ENCODE data around the gene PDCL3. TPM values are rescaled to one million over a fixed set of nuclear protein-coding genes. Genes with fewer than 3 reads are reported as not detected.
A peak's percentile ranks its signal among the peaks of the same experiment; 100 is the strongest.

Gene PDCL3
- polyA plus RNA-seq, result 29.1 to 42.2 TPM (median 39.7 TPM) in 3 replicates
- 45.0 TPM for polyA plus RNA-seq (2011; ENCODE audit: low read depth)
- 44.5 and 62.0 TPM in 2 replicates for polyA plus RNA-seq (2011; cell fraction: cytosol; rRNA removed)
- polyA plus RNA-seq (2011; cell fraction: nucleus; rRNA removed), result 23.5 and 30.4 TPM in 2 replicates
- polyA plus RNA-seq (2012; ENCODE audit: low replicate concordance), result 26.4 and 38.6 TPM in 2 replicates
- polyA minus RNA-seq, result 6.2 to 20.4 TPM (median 11.5 TPM) in 3 replicates
- polyA minus RNA-seq (2011; cell fraction: cytosol; rRNA and poly(A)+ RNA removed), result 16.3 TPM
- 4.5 and 8.3 TPM in 2 replicates for polyA minus RNA-seq (2011; cell fraction: nucleus; rRNA and poly(A)+ RNA removed)

DNA sequence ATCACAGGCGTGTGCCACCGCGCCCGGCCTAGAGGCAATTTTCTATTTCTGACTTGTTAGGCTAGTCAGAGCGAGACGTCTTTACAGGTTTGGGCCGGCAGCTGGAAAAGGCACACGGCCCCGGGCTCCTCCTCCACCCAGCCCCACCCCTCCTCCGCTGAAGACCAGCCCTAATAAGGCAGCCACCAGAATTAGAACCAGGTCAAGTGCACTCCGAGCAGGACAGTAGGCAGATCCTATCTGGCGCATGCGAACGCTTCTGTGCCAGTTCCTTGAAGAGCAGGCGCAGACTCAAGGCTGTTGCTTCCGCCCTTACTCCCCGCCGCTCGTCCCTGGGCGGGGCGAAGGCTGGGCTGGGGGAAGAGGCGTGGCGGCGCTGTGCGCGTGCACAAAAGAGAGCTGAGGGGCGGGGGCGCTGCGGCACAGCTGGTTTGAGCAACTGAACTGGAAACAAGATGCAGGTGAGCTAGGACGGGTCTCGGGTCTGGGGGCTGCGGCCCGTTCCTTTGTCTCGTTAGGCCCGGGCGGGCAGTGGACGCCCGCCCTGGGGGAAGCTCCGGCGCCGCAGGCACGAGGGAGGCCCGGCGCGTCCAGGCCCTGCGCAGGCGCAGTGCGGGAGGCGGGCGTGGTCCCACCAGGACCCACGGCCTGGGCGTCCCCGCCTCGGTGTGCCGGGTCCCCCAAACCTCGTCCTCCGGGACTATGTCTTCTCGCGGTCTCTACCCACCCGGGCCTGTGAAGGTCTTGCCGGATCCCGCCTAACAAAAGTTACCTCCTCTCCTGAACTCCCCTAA is at the start of gene PDCL3:
Gene PDCL3, plus strand, starts transcription at position 381 of the 794 bp plus-strand sequence. Its CDS starts 75 bp downstream, at position 456.
- peak; percentile 88 for DNase-seq (ENCODE audit: low read depth, low spot score)
- peak within 1 kb of the TSS; percentile 93 for H3K27ac ChIP-seq (ENCODE audit: control insufficient read depth, insufficient read depth, low read length)
- no peaks in the 10 kb centered on the region for H3K27me3 ChIP-seq (ENCODE audit: control insufficient read depth, extremely low read depth, insufficient read depth, low read length)
- peak within 1 kb of the TSS; percentile 60 for H3K4me2 ChIP-seq (ENCODE audit: control insufficient read depth, extremely low read depth, insufficient read depth, low read depth, low read length)
- TF ChIP-seq, protein P1, sequence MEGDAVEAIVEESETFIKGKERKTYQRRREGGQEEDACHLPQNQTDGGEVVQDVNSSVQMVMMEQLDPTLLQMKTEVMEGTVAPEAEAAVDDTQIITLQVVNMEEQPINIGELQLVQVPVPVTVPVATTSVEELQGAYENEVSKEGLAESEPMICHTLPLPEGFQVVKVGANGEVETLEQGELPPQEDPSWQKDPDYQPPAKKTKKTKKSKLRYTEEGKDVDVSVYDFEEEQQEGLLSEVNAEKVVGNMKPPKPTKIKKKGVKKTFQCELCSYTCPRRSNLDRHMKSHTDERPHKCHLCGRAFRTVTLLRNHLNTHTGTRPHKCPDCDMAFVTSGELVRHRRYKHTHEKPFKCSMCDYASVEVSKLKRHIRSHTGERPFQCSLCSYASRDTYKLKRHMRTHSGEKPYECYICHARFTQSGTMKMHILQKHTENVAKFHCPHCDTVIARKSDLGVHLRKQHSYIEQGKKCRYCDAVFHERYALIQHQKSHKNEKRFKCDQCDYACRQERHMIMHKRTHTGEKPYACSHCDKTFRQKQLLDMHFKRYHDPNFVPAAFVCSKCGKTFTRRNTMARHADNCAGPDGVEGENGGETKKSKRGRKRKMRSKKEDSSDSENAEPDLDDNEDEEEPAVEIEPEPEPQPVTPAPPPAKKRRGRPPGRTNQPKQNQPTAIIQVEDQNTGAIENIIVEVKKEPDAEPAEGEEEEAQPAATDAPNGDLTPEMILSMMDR (optimal IDR thresholded peaks at IDR 0.05 in 1 of 3, IDR thresholded peaks at IDR 0.05 in 1 of 3, conservative IDR thresholded peaks at IDR 0.05 in 1 of 3; ENCODE audit: extremely low read depth in 1 of 3, insufficient read depth in 2 of 3, low read length in 3 of 3), result peak in 1 of 3 experiments; percentile 24
- TF ChIP-seq EZH2 (IDR thresholded peaks at IDR 0.05; ENCODE audit: low read length), result no peak
- H3K4me3 ChIP-seq (ENCODE audit: control insufficient read depth in 2 of 3, extremely low read depth in 1 of 3, insufficient read depth in 2 of 3, low read depth in 1 of 3, low read length in 3 of 3), result peak within 1 kb of the TSS; percentile 67 to 89 (median 88)
- H4K20me1 ChIP-seq (ENCODE audit: control insufficient read depth, extremely low read depth, insufficient read depth, low read length), result no peaks in the 10 kb centered on the region
- FAIRE-seq, result peak; percentile 78
- peaks cover 3% of the 10 kb centered on the region for H3K4me1 ChIP-seq (ENCODE audit: control insufficient read depth, extremely low read depth, insufficient read depth, low read length)
- dilution Hi-C loops (cut with MboI; ENCODE audit: extremely low pct_ligation_motif_present, low sequenced_read_pairs), result no loop called here
- peaks cover 2 to 6% of the 10 kb centered on the region in 2 experiments for H3K36me3 ChIP-seq (ENCODE audit: control insufficient read depth in 2 of 2, extremely low read depth in 1 of 2, insufficient read depth in 2 of 2, low read length in 2 of 2)
- H3K79me2 ChIP-seq (ENCODE audit: control insufficient read depth, insufficient read depth, low read length), result peaks cover 5% of the 10 kb centered on the region
- peak within 1 kb of the TSS; percentile 98 for H3K9ac ChIP-seq (ENCODE audit: control insufficient read depth, extremely low read depth, insufficient read depth, low read length)
- peak within 1 kb of the TSS; percentile 96 for H2AFZ ChIP-seq (ENCODE audit: control insufficient read depth, low read length)
- H3K9me1 ChIP-seq (ENCODE audit: control insufficient read depth, extremely low read depth, insufficient read depth, low read length), result no peaks in the 10 kb centered on the region
- no peaks in the 10 kb centered on the region for H3K9me3 ChIP-seq (ENCODE audit: control insufficient read depth, low read depth, low read length)

DNA sequence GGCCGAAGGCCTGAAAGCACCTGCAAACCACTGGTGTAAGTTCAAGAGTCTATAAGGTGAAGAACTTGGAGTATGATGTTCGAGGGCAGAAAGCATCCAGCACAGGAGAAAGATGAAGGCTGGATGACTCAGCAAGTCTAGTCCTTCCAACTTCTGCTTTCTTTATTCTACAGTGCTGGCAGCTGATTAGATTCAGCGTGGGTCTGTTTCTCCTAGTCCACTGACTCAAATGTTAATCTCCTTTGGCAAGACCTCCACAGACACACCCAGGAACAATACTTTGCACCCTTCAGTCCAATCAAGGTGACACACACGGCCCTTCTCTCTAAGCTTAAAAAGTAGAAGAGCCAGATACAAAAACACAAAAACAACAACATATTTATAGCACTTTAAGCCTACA is 49.1 kb upstream of the PDCL3 start:
- FAIRE-seq, result no peak
- no peak for TF ChIP-seq EZH2 (IDR thresholded peaks at IDR 0.05; ENCODE audit: low read length)
- TF ChIP-seq, protein P1 (optimal IDR thresholded peaks at IDR 0.05 in 1 of 3, IDR thresholded peaks at IDR 0.05 in 1 of 3, conservative IDR thresholded peaks at IDR 0.05 in 1 of 3; ENCODE audit: extremely low read depth in 1 of 3, insufficient read depth in 2 of 3, low read length in 3 of 3), result no peak

More for the DNA sequence above, 49.1 kb upstream of the PDCL3 start:
- H3K4me1 ChIP-seq (ENCODE audit: control insufficient read depth, extremely low read depth, insufficient read depth, low read length), result no peaks in the 10 kb centered on the region
- no peaks in the 10 kb centered on the region for H3K9me3 ChIP-seq (ENCODE audit: control insufficient read depth, low read depth, low read length)
- DNase-seq (ENCODE audit: low read depth, low spot score), result no peak
- H3K27ac ChIP-seq (ENCODE audit: control insufficient read depth, insufficient read depth, low read length), result no peak overlapping the region
- no peak overlapping the region for H2AFZ ChIP-seq (ENCODE audit: control insufficient read depth, low read length)
- dilution Hi-C loops (cut with MboI; ENCODE audit: extremely low pct_ligation_motif_present, low sequenced_read_pairs), result no loop called here
- no peaks in the 10 kb centered on the region for H4K20me1 ChIP-seq (ENCODE audit: control insufficient read depth, extremely low read depth, insufficient read depth, low read length)
- H3K4me3 ChIP-seq (ENCODE audit: control insufficient read depth in 2 of 3, extremely low read depth in 1 of 3, insufficient read depth in 2 of 3, low read depth in 1 of 3, low read length in 3 of 3), result no peak overlapping the region
- no peaks in the 10 kb centered on the region for H3K36me3 ChIP-seq (ENCODE audit: control insufficient read depth in 2 of 2, extremely low read depth in 1 of 2, insufficient read depth in 2 of 2, low read length in 2 of 2)
- no peaks in the 10 kb centered on the region for H3K79me2 ChIP-seq (ENCODE audit: control insufficient read depth, insufficient read depth, low read length)
- no peaks in the 10 kb centered on the region for H3K27me3 ChIP-seq (ENCODE audit: control insufficient read depth, extremely low read depth, insufficient read depth, low read length)
- H3K4me2 ChIP-seq (ENCODE audit: control insufficient read depth, extremely low read depth, insufficient read depth, low read depth, low read length), result no peak overlapping the region
- H3K9me1 ChIP-seq (ENCODE audit: control insufficient read depth, extremely low read depth, insufficient read depth, low read length), result no peaks in the 10 kb centered on the region
- no peak overlapping the region for H3K9ac ChIP-seq (ENCODE audit: control insufficient read depth, extremely low read depth, insufficient read depth, low read length)

All from keratinocyte (primary cell).